Mucosa of stomach (tissue), 1 donor: ENCODE measurements around the gene HGD.
"Not testable (repeated sequence)": the region's sequence is repeated elsewhere in the genome, so short reads cannot be mapped to it uniquely, and the experiment has no call there.

ENCODE experiments used
- H3K27me3 ChIP-seq: one replicate; pipeline ENCODE4 v1.7.0; 2013; ENCODE audit warnings: mild to moderate bottlenecking, low read length; ENCODE audit not compliant: control insufficient read depth, insufficient read depth
- H3K36me3 ChIP-seq: one replicate; pipeline ENCODE4 v1.7.0; 2013; ENCODE audit warnings: low read length; ENCODE audit not compliant: control insufficient read depth, insufficient read depth
- H3K4me1 ChIP-seq: one replicate; pipeline ENCODE4 v1.7.0; 2013; ENCODE audit warnings: mild to moderate bottlenecking, low read length; ENCODE audit not compliant: control insufficient read depth, insufficient read depth
- H3K4me3 ChIP-seq: one replicate; pipeline ENCODE4 v1.7.0; 2013; ENCODE audit warnings: low read length
- H3K9ac ChIP-seq: one replicate; pipeline ENCODE4 v1.7.0; 2013; ENCODE audit warnings: mild to moderate bottlenecking, low read length, moderate library complexity
- H3K9me3 ChIP-seq: one replicate; pipeline ENCODE4 v1.7.0; 2013; ENCODE audit warnings: mild to moderate bottlenecking, low read length, moderate library complexity; ENCODE audit not compliant: control insufficient read depth
- donor health status: Pancreatic carcinoma.

The HGD gene

DNA sequence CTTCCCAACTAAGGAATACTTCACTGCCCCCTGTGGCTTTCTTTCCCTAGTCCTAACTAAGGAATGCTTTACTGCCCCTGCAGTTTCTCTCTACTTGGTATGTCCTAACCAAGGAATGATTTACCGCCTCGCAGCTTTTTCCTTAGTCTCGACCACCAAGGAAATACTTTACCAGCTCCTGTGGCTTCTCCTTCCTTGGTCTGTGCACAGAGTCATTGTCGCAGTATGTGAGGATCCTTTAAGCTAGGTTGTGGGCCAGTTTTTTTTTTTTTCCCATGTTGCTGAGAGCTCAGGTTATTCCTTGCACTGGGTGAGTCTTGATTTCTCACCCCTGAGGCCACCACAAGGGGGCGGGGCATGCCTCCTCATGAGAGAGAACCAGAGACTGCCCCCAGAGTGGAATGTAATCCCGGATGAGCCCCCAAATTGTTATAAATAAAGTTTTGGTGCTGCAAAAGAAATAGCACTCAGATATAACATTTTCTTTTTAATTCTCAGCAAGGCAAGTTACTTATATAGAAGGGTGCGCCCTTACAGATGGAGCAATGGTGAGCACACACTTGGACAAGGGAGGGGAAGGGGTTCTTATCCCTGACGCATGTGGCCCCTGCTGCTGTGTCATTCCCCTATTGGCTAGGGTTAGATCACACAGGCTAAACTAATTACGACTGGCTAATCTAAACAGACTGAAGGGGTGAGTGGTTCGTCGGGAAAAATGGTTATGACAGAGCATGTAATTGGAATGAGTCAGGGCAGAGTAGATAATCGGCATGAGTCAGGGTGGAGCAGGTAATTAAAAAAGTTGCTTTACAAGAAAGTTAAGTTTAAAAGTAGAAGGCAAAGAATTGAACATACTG, 58.9 kb downstream of the HGD start:
- Histone ChIP-seq H3K4me1 (no peaks in the 10 kb centered on the region), H3K27me3 (no peaks in the 10 kb centered on the region), H3K4me3 (no peak overlapping the region), H3K9me3 (peaks cover 9% of the 10 kb centered on the region), H3K36me3 (no peaks in the 10 kb centered on the region), H3K9ac (no peak overlapping the region)

DNA sequence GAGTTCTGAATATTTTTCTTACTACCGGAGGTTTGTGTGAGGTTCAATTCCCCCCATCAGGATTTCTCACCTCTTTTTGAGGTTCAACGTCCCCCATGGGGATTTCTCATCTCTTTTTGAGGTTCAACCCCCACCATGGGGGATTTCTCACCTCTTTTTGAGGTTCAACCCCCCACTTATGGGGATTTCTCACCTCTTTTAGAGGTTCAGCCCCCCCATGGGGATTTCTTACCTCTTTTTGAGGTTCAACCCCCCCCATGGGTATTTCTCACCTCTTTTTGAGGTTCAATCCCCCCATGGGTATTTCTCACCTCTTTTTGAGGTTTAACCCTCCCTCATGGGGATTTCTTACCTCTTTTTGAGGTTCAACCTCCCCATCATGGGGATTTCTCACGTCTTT, 59.6 kb downstream of the HGD start:
- Histone ChIP-seq H3K36me3 (no peaks in the 10 kb centered on the region), H3K4me1 (no peaks in the 10 kb centered on the region), H3K27me3 (no peaks in the 10 kb centered on the region), H3K9ac (no peak overlapping the region), H3K9me3 (peaks cover 9% of the 10 kb centered on the region), H3K4me3 (no peak overlapping the region)

DNA sequence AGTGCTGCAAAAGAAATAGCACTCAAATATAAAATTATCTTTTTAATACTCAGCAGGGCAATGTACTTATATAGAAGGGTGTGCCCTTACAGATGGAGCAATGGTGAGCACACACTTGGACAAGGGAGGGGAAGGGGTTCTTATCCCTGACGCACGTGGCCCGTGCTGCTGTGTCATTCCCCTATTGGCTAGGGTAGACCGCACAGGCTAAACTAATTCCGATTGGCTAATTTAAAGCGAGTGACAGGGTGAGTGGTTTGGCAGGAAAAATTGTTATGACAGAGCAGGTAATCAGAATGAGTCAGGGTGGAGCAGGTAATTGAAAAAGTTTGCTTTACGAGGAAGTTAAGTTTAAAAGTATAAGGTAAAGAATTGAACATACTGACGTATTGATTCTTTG, 65.3 kb downstream of the HGD start:
- not testable (repeated sequence) for H3K9ac ChIP-seq, H3K9me3 ChIP-seq, H3K4me1 ChIP-seq, H3K4me3 ChIP-seq, H3K36me3 ChIP-seq, H3K27me3 ChIP-seq

DNA sequence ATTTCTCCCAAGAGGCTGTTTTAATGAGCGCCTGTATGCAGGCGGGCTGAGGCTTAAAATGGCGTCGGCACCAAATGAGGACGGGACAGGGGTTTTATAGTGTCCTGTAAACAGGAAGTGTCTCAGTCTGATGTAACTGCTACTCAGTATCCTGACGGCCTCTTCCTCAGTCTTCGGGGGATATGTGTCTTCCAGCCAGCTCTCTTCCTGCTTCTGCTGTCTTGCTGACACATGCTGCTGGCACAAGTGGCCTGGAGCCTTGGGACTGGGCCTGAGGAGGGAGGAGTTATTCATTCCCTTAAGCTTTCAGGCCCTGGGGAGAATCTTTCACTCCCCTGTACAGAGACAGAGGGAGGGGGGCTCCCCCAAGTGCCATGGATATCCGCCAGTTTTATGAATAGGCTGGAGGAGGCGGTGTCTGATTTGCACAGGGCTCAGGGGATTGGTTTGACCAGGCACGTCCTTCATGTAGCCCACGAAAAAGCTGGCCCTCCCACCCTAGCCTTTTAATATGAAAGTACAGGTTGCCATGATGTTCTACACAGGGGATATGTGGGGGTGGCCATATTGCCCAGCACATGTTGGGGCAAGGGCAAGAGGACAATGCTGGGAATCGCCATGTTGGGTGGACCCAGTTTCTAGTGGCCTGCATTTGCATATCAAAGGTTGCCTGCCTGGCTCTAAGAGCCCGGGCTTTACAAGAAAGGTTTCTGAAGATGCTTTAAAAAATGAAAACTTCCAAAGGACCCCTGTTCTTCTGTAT, 66.0 kb downstream of the HGD start:
- Histone ChIP-seq H3K4me3 (no peak overlapping the region), H3K27me3 (no peaks in the 10 kb centered on the region), H3K36me3 (no peaks in the 10 kb centered on the region), H3K9ac (no peak overlapping the region), H3K4me1 (no peaks in the 10 kb centered on the region), H3K9me3 (no peaks in the 10 kb centered on the region)

DNA sequence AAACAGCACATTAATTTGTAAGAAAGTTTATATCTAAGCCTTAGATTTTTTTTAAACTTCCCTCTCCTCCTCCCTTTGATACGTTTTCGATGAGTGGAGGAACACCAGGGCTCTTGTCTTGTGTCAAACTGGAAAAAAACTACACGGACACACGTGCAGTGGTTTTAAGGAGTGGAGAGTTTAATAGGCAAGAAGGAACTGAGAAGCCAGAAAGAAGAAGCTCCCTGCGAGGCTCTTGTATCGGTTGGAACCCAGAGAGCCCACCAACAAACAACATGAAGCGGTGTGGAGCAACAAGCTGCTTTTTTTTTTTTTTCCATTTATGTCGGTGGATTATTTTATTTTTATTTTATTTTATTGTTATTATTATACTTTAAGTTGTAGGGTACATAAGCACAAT, 67.3 kb downstream of the HGD start:
- Histone ChIP-seq H3K36me3 (no peaks in the 10 kb centered on the region), H3K4me3 (no peak overlapping the region), H3K27me3 (no peaks in the 10 kb centered on the region), H3K4me1 (no peaks in the 10 kb centered on the region), H3K9ac (no peak overlapping the region), H3K9me3 (no peaks in the 10 kb centered on the region)

DNA sequence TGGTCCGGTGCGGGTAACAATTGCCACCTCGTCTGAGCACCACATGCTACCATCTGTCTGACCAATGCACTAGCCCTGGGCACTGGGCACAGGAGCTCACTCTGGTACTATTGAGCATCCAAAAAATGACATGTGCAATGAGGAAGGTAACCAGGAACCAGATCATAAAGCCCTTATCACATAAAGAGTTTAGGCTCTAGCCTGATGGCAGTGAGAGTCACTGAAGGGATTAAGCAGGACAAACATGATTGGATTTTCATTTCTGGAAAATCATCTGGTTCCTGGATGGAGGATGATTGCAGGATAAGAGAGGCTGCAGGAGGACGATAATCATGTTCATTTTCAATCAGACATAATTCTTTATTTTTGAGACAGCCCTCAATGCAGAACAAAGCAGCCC, 73.5 kb downstream of the HGD start:
- no peaks in the 10 kb centered on the region for H3K36me3 ChIP-seq
- H3K9ac ChIP-seq = no peak overlapping the region
- H3K9me3 ChIP-seq = no peaks in the 10 kb centered on the region
- H3K4me3 ChIP-seq = no peak overlapping the region
- no peaks in the 10 kb centered on the region for H3K4me1 ChIP-seq
- H3K27me3 ChIP-seq = no peaks in the 10 kb centered on the region

DNA sequence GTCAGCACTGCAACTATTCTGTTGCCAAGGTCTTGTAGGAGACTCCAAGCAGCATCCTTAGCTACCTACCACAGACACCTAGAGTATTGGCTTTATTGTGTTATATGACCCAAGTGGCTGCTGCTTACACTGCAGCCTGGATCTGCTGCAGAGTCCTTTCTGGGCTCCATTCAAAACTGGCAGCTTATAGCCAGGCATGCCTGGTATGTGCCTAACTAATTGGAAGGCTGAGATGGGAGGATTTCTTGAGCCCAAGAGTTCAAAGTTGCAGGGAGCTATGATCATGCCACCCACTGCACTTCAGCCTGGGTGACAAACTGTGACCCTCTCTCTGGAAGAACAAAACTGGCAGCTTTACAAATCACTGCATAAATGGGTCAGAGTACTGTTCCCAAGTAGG, 77.3 kb downstream of the HGD start:
- no peak overlapping the region for H3K9ac ChIP-seq
- H3K27me3 ChIP-seq = no peaks in the 10 kb centered on the region
- H3K4me1 ChIP-seq = no peaks in the 10 kb centered on the region
- no peak overlapping the region for H3K4me3 ChIP-seq
- no peaks in the 10 kb centered on the region for H3K9me3 ChIP-seq
- no peaks in the 10 kb centered on the region for H3K36me3 ChIP-seq

DNA sequence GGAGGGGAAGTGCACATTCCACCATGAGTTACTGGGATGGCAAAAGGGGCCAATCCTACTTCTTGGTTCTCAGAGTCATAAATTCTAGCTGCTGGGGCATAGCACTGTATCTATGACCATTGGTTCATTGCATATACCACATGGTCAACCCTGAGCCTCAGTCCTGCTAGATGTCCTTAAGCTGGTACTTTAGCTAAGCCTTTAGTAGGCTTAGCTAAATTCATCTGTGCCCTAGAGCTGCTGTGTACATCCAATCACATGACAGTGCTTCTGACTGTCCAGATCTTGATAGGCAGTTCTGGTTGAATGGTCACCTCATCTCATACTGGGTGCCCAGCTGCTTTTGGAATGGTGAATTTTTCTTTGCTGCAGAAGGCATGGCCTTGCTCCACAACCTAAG, 77.7 kb downstream of the HGD start:
- Histone ChIP-seq H3K36me3 (no peaks in the 10 kb centered on the region), H3K9me3 (no peaks in the 10 kb centered on the region), H3K4me1 (peaks cover under 1% of the 10 kb centered on the region), H3K4me3 (no peak overlapping the region), H3K27me3 (no peaks in the 10 kb centered on the region), H3K9ac (no peak overlapping the region)

DNA sequence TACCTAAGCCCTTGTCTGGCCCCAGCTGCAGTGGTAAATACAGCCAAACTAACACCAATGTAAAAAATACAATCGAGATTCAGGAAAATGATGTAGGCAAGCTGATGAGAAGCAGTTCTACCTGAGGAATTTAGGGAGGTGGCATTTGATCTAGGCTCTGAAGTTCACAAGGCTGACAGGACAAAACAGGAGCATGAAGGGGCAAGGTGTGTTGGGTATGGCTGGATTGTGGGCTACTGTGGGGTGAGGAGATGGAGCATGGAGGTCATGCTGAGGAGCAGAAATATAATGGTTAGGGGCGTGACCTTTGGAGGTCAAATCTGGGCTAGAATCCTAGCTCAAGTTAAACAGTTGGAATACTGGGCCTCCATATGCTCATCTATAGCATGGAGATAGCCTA, 79.4 kb downstream of the HGD start:
- peaks cover 11% of the 10 kb centered on the region for H3K4me1 ChIP-seq
- H3K9ac ChIP-seq = no peak overlapping the region
- no peak overlapping the region for H3K4me3 ChIP-seq
- no peaks in the 10 kb centered on the region for H3K27me3 ChIP-seq
- H3K36me3 ChIP-seq = no peaks in the 10 kb centered on the region
- no peaks in the 10 kb centered on the region for H3K9me3 ChIP-seq

DNA sequence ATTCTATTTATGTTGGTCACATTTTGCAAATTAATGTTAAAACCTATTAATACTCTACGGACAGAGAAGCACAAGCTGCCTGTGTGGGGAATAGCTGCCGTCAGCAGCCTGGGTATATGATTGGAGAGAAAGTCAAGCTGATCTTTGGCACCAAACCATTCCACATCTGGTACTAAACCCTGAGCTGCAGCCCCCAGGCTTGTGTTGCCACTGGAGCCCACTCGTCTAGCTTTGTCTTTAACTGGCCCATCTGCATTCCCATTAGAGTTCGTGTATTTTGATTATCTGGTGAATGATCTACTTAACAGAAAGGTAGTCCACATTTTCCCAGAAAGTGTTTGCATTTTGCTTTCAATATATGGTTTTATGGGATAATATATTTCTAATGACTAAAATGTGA, 80.5 kb downstream of the HGD start:
- no peak overlapping the region for H3K4me3 ChIP-seq
- H3K4me1 ChIP-seq = peaks cover 18% of the 10 kb centered on the region
- no peaks in the 10 kb centered on the region for H3K9me3 ChIP-seq
- H3K27me3 ChIP-seq = no peaks in the 10 kb centered on the region
- H3K9ac ChIP-seq = no peak overlapping the region
- H3K36me3 ChIP-seq = no peaks in the 10 kb centered on the region

DNA sequence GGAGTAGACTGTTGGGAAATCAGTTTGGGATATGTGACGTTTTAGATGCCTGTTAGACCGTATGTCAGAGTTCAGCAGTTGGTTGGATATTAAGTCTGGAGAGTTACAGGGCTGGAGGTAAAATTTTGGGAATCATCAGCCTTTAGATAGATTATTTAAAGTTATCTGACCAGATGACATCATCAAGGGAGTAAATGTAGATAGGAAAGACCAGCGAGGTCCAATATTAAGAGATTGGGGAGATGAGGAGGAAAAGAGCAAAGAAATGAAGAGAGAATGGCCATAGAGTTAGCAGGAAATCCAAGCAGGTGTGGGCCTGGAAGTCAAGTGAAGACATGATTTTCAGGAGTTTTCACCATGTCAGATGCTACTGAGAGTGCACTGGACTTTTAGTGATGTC, 82.8 kb downstream of the HGD start:
- H3K36me3 ChIP-seq = no peaks in the 10 kb centered on the region
- H3K27me3 ChIP-seq = no peaks in the 10 kb centered on the region
- H3K9me3 ChIP-seq = no peaks in the 10 kb centered on the region
- H3K9ac ChIP-seq = no peak overlapping the region
- H3K4me1 ChIP-seq = peaks cover 18% of the 10 kb centered on the region
- no peak overlapping the region for H3K4me3 ChIP-seq

DNA sequence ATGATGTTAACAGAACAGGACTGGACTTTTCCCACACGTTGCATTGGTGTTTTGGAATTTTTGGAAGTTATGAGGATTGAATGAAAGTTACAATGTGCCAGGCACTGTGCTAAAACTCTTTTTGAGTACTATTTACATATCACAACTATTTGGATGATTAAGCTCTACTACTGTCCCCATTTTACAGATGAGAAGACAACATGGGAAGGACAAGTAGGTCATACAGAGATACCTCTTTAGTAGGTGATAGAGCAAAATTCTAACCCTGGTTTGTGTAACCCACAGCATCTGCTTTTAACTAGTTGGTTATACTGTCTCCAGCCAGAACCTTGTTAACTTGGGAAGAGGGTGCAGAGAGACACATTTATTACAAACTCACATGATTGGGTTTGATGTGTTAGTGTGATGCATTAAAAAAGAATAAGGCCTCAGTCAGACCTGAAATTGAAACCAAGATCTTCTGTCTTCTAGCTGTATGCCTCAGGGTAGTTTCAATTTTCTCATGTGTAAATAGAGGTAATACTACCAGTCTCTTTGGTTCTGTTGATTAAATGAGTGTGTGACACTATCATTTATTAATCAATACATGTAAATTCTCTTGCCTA, 84.5 kb downstream of the HGD start:
- H3K36me3 ChIP-seq = no peaks in the 10 kb centered on the region
- no peak overlapping the region for H3K4me3 ChIP-seq
- H3K27me3 ChIP-seq = no peaks in the 10 kb centered on the region
- no peaks in the 10 kb centered on the region for H3K9me3 ChIP-seq
- H3K4me1 ChIP-seq = peaks cover 18% of the 10 kb centered on the region
- H3K9ac ChIP-seq = peak overlapping the region; percentile 22
